ENCODE data around the gene C19orf18.
"Not testable (repeated sequence)": the region's sequence is repeated elsewhere in the genome, so short reads cannot be mapped to it uniquely, and the experiment has no call there.

Gene C19orf18

GRCh38 chr19:57974434-57974833, at the start of gene C19orf18:
Gene C19orf18 (minus strand): TSS chr19:57974534. CDS start chr19:57974432, 102 bp downstream.
- no peak for DNase-seq (ENCODE audit: low read depth in 2 of 2)

DNA sequence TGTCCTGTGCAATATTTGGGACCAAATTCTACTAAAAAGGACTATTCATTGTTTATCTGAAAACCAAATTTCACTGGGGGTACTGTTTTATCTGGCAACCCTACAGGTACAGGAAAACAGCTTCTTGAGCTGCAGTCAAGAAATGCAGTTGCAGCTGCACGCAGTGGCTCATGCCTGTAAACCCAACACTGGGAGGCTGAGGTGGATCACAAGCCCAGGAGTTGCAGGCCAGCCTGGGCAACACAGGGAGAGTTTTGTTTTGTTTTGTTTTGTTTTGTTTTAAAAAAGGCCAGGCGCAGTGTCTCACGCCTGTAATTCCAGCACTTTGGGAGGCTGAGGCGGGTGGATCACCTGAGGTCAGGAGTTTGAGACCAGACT, 47.9 kb upstream of the C19orf18 start:
- no peak for DNase-seq (ENCODE audit: low read depth in 2 of 2)

- peak in 1 of 2 donors; percentile 26 for DNase-seq (ENCODE audit: low read depth in 2 of 2)
Observed at GRCh38 chr19:58021541-58022282, 47.4 kb upstream of the C19orf18 start.

GRCh38 chr19:58020129-58020528, 45.8 kb upstream of the C19orf18 start:
- no peak for DNase-seq (ENCODE audit: low read depth in 2 of 2)

DNA sequence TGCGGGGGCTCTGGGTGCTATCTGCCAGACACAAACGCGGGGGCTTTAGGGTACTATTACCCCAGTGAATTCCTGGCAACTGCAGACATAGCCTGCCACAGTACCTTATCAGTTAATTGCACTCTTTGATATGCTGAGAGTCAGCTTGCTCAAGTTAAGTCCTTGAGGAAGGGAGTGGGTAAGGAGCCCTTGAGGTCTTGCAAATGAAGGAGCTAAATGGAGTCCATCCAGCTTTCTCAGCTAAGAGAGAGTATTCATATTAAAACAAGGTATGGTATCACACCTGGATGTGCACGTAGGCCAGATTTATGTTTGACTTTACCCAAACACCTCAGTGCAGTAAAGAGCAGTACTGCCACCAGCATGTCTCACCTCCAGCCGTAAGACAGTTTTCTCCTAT, 39.8 kb upstream of the C19orf18 start:
- DNase-seq (ENCODE audit: low read depth in 2 of 2): no peak

DNA sequence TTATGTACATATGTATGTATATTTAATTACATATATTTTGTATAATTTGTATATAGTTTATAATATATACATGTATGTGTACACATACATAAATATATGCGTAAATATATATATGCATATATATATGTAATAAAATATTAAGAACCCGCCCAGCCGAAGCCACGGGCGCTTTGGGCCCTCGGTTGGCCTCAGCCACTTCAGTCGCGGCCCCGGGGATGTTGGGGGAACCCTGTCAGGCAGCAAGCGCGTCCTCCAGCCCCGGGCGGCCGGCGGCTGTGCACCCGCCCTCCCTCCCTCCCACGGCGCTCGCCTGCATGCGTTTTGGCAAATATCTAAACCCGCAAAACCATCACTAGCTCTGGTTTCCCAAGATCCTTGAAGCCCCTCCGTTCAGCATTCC, 36.2 kb upstream of the C19orf18 start:
- no peak for DNase-seq (ENCODE audit: low read depth in 2 of 2)

GRCh38 chr19:58009666-58010301, 35.5 kb upstream of the C19orf18 start:
- DNase-seq (ENCODE audit: low read depth in 2 of 2): peak; percentile 29 to 54

DNA sequence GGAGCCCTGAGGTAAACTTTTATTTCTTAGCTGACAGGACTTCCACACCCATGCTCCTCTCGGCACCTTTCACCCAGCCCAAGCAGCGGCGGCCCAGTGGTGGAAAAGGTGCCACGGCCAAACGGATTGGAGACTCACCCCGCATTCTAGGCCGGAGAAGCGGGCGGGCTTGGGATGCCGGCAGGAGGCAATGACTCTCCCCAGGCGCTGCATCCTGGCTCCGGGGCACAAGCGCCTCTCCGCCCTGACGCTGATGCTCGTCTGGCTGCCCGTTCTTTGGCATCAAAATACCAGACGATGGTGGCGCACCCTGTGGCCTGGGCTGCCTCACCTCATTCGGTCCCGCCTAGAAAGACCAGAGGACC, 34.9 kb upstream of the C19orf18 start:
- no peak for DNase-seq (ENCODE audit: low read depth in 2 of 2)

DNA sequence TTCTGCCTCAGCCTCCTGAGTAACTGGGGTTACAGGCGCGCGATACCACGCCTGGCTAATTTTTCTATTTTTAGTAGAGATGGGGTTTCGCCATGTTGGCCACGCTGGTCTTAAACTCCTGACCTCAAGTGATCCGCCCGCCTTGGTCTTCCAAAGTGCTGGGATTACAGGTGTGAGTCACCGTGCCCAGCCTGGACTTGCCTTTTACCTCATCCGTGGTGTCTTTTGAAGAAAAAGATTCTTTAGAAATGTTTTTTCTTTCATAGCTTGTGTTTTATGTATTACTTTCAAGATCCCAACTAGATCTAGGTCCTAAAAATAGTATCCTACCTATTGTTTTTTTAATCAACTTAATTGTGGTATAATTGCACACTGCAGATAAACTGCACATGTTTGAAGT, 34.5 kb upstream of the C19orf18 start:
- DNase-seq (ENCODE audit: low read depth in 2 of 2): not testable (repeated sequence)

- no peak for DNase-seq (ENCODE audit: low read depth in 2 of 2)
Observed at GRCh38 chr19:58007285-58007684, 33.0 kb upstream of the C19orf18 start.

DNA sequence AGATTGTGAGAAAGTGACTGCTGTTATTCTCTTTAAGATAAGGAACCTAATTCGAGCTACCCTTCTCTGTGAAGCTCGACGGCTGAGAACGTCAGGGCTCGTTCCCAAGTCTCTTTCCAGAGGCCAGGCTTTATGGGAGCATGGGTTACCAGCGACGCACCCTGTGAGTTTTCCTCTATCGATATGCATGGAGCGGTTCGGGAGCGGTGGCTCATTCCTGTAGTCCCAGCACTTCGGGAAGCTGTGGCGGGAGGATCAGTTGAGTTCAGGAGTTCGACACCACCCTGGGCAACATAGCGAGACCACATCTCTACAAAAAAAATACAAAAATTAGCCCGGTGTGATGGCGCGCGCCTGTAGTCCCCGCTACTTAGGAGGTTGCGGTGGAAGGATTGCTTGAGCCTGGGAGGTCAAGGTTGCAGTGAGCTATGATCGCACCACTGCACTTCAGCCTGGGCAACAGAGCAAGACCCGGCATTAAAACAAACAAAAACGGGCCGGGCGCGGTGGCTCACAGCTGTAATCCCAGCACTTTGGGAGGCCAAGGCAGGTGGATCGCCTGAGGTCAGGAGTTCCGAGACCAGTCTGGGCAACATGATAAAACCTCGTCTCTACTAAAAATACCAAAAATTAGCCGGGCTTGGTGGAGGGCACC, 29.0 kb upstream of the C19orf18 start:
- DNase-seq (ENCODE audit: low read depth in 2 of 2): no peak

DNA sequence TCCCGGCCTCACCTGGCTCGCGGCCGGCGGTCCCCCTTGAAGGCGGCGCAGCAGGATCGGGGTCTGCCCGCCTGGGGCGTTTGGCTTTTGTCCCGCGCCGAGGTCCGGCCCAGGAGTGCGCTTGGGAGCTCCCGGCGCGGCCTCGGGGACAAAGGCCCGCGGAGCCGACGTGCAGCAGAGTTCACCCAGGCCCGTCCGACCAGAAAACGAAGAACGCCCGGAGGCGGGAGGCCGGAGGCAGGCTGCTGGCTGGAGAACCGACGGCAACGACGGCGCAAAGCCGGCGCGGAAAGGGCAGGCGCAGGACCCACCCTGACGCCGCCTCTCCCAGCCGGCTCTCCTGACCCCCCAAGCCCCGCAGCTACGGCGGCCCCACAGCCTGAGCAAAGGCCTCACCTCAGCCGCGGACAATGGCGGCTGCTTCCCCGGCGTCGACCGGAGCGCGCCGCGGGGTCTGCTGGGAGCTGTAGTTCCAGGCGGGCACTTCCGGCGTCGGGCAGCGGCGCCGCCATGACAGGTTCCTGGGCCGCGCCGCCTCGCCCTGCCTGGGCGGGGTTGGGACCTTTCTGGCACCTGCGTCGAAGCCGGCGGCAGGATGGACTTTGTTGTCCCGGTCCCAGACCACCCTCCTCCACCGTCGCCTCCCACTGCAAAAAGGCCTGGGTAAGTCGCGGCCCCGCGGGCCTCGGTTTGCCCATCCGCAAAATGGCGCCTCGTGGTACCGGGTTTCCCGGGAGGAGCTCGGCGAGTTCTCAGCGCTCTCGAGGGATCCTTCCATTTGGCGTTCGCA, 28.2 kb upstream of the C19orf18 start, which contains the start of gene ZNF606:
Gene ZNF606 (minus strand): TSS at position 437 of the 790 bp plus-strand sequence. CDS start 1,501 bp downstream, outside the sequence.
- peak; percentile 74 to 78 for DNase-seq (ENCODE audit: low read depth in 2 of 2)

- DNase-seq (ENCODE audit: low read depth in 2 of 2): peak in 1 of 2 donors; percentile 1
Observed at GRCh38 chr19:58001895-58002369, 27.6 kb upstream of the C19orf18 start.

DNA sequence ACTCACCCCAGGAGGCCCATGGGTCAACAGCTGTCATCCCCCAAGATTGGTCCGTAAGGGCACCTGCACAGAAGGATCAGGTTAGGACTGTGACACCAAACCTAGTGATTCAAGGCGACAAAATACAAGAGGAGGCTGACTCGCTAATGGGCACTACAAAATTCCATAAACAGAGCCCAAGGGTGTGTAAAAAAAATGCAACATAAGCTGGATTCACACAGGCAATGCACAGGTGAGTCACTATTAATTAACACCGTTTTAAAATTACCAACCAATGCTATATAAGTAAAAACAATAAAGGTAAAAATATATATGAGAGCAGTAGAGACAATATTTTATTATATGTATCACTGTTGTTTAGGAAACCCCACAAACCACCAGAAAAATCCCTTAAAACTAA, 26.3 kb upstream of the C19orf18 start:
- no peak for DNase-seq (ENCODE audit: low read depth in 2 of 2)

GRCh38 chr19:57992841-57993240, 18.5 kb upstream of the C19orf18 start:
- DNase-seq (ENCODE audit: low read depth in 2 of 2): no peak

GRCh38 chr19:57978586-57979289, 4.4 kb upstream of the C19orf18 start:
- DNase-seq (ENCODE audit: low read depth in 2 of 2): no peak

DNA sequence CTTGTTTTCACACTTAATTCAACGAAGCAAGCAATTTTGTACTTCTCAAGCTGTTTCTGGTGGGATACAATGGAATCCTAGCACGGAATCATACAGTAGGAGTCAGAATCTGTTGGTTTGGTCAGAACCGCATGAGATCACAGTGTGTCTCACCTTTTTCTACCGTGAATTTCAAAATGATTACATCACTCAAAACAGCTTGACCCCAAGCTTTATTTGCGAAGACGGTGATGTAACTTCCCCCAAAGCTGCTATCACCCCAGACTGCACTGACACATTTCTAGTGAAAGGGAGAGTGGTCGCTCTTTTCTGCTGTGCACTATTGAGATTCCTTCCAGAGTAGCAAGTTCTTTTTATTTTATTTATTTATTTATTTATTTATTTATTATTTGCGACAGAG, 9.6 kb downstream of the C19orf18 start:
- DNase-seq (ENCODE audit: low read depth in 2 of 2): no peak

DNA sequence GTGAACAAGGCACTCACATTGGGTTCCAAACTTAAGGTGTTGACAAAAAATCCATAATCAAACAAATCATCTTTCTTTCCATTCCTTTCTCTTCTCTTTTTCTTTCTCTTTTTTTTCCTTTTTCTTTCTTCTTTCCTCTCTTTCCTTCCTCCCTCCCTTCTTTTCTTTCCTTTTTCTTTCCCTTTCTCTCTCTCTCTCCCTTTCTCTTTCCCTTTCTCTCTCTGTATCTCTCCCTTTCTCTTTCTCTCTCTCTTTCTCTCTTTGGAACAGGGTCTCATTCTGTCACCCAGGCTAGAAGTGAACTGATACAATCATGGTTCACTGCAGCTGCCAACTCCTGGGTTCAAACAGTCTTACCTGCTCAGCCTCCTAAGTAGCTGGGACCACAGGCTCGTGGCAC, 12.5 kb downstream of the C19orf18 start:
- DNase-seq (ENCODE audit: low read depth in 2 of 2): no peak

DNA sequence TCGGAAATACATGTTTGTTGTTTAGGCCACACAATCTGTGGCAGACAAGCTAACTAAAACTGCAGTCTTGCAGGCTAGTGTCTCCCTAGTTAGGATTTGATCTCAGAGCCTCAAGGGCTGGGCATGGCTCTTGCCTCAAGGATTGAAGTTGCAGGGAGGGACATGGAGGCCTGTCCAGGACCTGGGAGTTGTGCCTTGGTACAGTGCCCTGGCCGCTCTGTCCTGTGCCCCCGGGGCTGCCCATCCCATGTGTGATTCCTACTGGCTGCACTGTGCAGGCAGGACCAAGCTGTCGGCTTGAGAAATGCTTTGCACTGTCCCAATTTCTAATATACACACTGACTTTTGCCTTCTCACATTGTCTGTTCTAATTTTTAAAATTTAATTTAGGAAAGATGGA, 19.3 kb downstream of the C19orf18 start:
- DNase-seq (ENCODE audit: low read depth in 2 of 2): no peak

GRCh38 chr19:57949702-57950101, 24.6 kb downstream of the C19orf18 start:
- no peak for DNase-seq (ENCODE audit: low read depth in 2 of 2)

GRCh38 chr19:57949296-57949695, 25.0 kb downstream of the C19orf18 start:
- DNase-seq (ENCODE audit: low read depth in 2 of 2): no peak
